HT1080 (cell line): ENCODE results near the gene FBP1. TPM values are rescaled to one million over a fixed set of nuclear protein-coding genes. Genes with fewer than 3 reads are reported as not detected.

Experiments
- DNase-seq: peaks from one replicate; pipeline ENCODE4 v3.0.0-alpha.2; 2015; ENCODE audit warnings: low read depth
- total RNA-seq: library from RNA; depleted of rRNA; stranded (reverse); fragments of >200 nt; shearing (Covaris generic); gene quantifications from 2 replicates; pipeline ENCODE4 v1.2.3, GENCODE V29; 2014

FBP1 gene
- total RNA-seq, 1 experiment from 2014 or later = not detected

DNA sequence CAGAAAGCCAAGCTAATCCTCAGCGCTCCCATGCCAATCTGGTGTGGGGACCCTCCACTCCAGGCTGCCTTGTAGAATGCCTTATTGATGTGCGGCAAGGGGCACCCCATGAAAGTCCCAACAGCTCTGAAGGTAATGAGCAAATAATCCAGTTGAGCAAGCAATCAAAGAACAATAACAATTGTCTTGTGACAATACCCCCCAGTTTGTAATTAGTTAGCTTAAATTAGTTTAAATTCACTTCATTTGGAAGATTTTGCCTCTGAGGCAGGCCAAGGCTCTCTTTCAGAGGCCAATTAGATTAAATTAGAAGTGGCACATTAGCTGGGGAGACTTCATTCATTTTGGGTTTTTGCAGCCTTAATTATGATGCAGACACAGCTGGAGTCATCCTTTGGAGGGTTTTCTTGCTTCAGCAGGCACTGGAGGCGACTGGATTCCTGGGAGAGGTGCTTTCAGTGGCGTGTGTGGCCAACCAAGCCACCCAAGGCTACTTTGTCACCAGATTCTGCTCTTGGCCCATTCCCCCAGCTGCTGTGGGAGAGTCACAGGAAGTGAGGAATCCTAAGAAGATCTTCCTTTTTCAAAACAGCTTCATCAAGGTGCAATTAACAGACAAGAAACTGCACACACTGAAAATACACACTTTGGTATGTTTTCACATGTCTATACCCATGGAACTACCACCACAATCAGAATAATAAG, 17.9 kb upstream of the FBP1 start:
- DNase-seq = no peak

DNA sequence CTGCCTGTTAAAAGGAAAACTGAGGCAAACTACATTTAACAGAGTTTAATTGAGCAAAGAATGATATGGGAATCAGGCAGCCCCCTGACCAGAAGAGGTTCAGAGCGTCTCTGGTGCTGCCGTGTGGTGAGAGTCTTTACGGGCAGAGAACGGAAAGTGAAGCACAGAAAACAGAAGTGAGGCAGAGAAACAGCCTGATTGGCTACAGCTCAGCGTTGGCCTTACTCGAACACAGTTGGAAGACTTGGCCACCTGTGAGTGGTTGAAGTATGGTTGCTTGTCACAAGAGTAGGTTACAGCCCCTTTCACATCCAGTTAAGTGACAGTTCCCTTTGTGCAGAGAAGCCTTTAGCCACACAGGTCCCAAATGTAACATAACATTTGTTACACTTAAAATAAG, 16.9 kb upstream of the FBP1 start:
- DNase-seq = peak; percentile 17

DNA sequence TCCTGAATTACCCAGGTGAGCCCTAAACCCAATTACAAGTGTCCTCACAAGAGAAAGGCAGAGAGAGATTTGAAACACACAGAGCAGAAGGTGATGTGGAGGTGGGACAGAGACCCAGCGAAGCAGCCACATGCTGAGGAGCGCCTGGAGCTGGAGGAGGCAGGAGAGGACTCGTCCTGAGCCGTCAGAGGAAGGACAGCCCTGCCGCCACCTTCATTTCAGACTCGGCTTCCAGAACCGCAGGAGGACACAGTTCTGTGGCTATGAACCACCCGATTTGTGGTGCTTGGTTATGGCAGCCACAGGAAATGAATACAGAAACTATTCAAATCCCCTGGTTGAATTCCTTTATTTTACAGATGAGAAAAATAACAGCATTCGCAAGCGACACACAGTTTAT, 16.4 kb upstream of the FBP1 start:
- no peak for DNase-seq

DNA sequence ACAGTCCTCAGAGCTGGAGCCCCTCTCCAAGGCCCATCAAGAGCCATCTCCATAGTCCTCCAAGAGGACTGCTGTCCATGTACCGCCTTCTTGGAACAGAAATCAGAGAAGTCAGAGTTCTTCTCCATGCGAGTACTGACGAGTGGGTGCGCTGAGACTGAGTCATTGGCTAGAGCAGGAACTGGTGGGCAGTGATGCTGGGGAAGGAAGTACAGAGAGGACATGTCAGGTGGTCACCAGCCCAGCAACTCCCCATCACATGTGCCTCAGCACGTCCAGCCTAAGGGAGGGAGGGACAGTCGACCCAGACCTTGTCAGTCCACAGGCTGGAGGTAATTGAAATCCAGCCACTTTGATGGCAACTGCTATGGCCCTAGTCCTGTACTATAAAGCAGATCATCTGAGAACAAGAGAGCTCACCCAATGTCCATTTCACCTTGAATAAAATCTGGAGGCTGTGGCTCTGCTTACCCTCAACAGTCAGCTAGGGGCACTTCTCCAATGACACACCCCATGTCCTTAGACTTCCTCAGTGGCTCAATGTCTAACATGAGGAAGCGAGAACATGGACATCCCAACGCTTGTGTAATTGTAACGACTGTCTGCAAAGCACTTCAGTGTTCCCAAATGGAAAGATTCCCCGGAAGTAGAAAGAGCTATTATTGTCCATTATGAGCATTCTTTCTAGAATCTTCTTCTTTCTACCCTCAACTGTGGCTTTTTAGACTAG, 15.0 kb upstream of the FBP1 start:
- DNase-seq = no peak

DNA sequence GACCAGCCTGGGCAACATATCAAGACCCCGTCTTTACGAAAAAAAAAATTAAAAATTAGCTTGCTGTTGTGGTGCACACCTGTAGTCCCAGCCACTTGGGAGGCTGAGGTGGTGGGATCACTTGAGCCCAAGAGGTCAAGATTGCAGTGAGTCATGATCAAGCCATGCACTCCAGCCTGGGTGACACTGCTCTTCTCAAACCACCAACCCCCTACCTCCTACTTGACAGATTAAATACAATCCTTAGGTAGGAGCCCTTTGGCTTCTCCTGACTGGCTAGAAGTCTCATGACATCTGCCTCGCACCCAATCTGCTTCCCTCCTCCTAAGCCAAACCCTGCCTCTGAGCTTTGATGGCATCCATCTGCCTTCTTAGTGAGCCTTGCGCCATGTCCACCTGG, 11.6 kb upstream of the FBP1 start:
- DNase-seq = peak; percentile 48

DNA sequence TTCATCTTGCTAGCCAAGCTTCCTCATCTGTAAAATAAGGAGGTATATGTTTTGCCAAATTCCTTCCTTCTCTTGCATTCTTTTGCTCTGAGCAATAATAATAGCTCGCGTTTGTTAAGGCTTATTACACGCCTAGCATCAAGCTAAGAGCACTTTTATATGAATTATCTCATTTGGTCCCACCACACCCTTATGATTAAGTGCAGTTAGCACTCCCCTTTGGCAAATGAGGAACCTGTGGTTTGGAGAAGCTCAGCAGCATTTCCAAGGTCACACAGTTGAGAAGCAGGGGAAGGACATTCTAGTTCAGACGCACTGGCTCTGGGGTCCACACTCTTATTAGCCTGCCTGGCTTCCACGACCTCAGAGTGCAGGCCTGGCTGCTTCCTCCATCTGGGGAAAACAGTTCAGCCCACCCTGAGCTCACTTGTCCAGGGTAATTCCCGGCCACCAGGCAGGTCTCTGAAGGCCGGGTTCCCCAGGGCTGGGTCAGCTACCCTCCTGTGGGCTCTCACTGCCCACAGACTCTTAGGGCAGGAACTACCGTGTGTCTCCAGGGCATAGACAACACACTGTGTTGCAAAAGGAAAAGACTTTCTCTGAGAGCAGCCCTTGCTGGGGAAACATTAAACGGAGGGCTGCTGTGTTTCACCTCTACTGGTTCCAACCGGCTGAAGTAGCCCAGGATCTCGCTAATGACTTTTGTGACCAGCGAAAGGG, 9.9 kb upstream of the FBP1 start:
- peak; percentile 82 for DNase-seq

DNA sequence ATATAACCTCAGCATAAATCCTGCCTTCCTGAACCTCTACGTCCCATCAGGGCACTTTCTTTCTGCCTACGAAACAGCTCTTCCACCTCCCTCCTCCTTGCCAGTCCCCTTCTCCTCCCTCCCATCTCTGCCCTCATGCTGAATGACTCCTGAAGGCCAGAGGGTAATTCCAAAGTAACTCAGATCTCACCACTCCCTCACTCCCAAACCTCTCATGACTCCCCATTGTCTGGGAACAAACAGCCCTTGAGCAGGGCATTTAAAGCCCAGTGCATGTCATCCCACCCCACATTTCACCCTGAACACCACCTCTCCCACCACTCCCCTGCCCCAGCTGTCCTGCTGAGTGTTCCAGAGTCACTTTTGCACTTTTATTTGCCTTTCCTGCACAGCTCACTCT, 8.9 kb upstream of the FBP1 start:
- no peak for DNase-seq

DNA sequence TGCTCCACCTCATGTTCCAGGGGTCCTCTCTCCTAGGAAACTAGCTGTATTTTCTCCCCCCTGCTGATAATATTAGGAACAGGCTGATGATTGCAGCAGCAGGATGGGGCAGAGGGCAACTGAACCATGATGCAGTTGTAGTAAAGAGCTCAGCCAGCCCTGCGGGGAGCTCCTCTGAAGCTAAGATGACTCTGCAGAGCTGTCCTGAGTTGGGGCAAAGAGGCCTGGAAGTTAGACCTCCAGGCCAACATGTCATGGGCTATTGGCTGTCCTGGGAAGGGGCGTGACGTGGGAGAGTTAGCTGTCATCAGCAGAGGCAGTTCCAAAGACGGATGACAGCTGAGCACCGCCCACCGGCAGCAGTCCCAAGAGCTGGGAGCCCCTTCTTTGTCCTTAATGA, 6.6 kb upstream of the FBP1 start:
- no peak for DNase-seq

DNA sequence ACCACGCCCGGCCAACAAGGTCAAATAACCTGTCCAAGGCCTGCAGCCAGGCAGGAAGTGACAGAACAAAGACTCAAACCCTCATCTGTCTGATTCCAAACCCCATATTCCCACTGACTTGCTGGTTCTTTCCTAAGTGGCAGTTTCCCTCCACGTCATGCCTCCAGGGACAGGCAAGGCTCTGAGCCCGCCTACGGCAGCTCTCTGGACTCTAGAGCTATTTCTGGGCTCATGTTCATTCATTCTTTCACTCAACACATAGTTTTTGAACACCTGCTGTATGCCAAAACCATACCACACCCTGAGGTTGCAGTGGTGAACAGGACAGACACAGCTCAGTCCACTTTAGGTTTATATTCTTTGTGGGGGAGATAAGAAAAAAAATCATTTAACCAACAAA, 5.2 kb upstream of the FBP1 start:
- DNase-seq = no peak

DNA sequence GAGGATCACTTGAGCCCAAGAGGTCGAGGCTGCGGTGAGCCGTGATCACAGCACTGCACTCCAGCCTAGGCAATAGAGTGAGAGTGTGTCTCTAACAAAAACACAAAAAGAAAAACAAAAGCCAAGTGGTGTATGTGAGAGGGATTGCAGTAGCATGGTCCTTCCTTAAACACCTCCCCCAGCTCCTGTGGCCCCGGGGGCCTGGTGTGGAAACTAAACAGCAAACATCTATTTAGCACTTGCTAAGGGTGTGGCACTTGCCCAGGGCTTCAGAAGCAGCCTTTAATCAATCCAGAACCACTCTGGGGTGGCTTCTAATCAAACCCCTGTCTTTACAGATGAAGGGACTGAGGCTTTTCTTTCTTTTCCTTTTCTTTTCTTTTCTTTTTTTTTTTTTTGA, 4.4 kb upstream of the FBP1 start:
- DNase-seq = no peak

DNA sequence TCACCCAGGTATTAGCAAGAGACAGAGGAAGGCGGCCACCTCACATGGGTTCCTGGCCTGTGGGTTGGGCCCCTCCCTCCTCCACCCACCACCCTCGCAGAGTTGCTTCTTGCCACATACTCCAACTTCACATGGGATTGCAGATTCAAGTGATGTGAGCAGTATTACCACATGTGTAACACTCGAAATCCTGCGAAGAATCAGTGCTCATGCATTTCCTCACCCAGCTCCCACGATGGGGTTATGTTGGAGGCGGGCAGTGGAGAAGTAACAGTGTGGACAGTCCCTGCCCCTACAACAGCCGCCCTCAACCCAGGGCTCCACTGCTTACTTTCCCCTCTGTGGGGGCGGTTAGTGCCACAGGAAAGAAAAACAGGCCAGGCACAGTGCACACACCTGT, 3.9 kb upstream of the FBP1 start:
- no peak for DNase-seq

DNA sequence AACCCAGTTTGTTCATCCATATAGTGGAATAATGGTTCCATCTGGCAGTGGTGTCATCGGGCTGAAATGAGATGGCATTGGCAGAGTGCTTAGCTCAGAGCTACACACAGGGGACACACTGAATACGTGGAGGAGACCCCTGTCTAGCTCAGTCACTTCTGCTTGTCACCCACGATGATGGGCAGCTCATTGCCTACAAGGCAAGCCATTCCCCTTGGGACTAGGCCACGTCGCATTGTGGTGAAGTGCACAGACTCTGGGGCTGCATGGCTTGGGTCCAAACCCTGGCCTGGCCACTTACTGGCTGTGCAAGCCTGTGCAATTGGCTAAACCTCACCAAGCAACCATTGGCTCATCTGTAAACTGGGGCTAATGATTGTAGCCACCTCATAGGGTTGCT, 3.2 kb upstream of the FBP1 start:
- DNase-seq = no peak

DNA sequence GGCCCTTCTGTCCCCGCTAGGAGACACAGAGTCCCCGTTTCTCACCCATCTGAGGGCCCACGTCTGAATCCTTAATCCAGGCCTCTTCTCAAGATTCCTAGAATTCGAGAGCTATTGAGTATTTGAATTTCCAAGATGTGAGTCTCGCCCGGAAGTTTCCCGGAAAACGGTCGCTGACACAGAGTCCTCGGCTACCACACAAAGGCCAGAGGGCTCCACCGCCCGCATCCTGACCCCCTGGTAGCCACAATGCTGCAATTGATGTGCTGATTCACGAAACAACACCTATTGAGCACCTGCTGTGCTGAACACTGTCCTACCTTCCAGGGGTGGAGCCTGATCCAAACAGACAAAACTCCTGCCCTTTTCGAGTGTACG, 670 bp upstream of the FBP1 start:
- no peak for DNase-seq

DNA sequence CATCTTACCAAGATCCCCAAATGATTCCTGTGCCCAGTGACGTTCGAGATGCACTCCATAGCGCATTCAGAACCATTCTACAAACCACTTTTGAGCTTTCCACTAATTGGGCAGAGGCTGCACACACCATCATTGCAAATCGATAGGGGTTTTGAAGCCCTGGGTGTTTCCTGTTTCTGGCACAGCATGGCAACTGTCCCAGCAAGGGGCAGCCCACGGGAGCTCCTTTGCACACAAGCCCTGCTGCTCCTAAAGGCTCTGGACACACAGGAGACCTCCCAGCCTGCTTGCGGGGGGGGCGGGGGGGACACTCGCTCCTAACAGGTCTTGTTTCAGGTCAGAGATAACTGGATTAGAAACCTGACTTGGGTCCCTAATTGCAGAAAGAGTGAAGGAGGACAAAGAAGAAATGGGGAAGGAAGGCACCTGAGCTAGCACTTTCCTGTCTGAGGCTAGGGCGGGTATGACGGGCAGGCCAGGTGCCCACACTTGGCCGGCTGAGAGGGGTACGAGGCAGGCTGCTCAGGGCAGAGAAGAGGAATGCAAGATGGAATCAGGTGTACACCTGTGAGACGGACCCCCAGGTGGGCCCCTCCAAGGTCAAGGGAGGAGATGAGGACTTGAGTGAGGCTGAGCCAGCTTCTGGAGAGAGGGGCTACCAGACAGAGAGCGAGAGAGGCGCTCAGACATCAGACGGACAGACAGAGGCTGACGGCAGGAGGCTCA, 820 bp downstream of the FBP1 start:
- DNase-seq = no peak

DNA sequence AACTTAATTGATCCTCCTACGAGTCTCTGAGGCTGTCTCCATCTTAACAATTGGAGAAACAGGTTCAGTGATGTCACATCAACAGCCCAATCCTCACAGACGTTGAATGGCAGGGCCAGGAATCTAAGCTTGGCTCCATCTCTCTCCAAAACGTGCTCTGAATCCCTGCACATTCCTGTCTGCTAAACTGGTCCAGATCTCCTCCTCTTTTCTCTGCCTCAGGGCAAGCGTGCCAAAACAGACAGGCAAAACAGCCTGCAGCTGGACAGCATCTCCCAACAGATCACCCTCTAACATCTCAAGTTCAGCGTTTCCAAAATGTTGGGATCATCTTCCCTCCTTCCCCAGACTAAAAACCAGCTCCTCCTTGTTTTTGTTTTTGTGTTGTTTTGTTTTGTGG, 6.6 kb downstream of the FBP1 start:
- DNase-seq = no peak

DNA sequence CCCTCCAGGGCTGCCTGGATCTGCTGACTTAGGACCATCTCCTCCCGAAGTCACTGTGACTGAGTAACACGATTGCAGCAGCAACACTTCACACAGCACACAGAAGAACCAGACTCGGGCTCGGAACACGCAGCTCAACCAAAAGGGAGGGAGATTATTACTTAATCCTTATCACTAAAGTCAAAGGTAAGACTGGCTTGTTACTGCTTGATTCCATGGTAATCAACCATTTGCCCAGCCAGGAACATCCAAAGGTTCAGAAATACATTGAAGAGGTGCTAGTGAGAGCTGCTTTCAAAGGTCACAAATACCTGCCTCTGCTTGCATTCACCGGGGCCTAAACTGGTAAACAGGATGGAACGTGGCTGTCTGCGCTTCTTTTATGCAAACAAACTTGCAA, 7.7 kb downstream of the FBP1 start:
- no peak for DNase-seq

DNA sequence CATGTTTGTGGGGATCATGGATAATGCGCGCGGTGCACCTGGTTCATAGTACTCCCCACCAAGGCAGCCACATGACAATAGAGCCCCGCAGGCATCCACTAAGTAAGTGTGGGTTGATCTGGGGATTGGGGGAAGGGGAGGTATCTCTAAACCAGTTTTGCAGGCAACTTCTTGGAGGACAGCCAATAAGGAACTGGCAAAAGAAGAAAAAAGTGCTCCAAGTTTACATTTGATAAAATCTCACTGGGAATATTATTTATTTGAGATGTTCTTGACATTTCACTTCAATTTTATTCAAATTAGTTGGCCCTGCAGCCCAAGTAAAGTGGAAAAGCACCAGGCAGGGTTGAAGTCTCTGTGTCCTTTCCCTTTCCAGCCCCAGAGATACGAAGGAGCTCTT, 8.5 kb downstream of the FBP1 start:
- no peak for DNase-seq

DNA sequence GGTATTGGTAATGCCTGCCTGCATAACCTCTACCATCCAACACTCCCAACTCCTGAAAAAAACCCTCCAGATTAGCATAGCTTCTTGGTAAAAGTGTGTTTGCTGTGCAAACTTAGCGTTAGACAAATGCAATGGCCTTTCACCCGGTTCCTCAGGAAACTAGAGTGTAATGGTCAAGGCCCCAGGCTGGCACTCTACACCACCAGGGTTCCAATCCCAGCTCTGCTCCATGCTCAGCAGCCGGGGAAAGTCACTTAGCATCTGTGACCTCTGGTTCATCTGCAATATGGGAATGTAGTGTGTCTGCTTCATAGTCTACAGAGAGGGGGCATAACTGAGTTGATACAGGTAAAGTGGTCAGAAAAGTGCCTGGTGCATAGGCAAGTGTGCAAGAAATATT, 9.0 kb downstream of the FBP1 start:
- DNase-seq = no peak

DNA sequence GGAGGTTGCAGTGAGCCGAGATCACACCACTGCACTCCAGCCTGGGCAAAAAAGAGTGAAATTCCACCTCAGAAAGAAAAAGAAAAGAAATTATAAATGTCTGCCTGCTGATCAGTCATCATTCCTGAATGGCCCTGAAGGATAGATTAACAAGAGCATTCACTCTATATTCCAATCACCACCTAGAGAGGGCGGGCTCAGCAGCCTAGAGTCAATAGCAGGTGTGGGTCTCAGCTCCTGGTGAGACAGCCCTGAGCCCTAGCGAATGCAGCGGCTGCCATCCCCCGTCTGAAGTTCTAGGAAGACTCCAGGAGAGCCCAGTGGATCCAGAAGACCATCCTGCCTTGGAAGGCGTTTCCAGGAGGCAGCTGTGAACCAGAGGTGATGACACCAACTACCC, 12.0 kb downstream of the FBP1 start:
- no peak for DNase-seq

DNA sequence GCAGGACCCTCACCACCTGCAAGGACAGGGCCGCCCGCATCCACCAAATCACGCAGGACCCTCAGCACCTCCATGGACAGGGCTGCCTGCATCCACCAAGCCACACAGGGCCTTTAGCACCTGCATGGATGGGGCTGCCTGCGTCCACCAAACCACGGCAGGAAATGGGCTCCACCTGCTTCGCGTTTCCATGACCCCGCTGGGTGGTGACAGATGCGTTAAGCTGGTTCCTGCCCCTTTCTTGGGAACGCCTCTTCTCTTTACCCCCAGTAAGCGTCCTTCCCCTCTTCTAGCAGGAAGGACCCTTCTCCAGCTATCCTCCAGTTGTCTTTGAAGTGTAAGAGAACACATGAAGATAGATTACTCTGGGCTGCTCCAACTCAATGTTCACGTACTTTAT, 13.5 kb downstream of the FBP1 start:
- DNase-seq = no peak

DNA sequence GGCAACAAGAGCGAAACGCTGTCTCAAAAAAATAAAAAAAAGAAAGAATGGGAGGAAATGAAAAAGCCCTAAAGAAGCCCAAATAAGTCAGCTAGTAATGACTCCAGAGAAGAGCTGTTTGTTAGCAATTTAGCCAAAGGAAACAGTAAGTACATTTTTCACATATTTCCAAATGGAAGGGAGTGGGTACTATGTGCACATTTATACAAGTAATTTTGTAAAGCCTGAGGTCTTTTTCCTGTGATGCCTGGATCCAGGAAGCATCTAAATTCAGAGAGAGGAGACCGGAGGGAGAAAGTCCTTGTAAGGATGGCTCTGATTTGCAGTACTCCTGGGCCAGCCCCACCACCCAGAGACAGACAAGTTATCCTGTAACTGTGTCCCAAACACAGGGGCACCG, 14.7 kb downstream of the FBP1 start:
- DNase-seq = no peak

DNA sequence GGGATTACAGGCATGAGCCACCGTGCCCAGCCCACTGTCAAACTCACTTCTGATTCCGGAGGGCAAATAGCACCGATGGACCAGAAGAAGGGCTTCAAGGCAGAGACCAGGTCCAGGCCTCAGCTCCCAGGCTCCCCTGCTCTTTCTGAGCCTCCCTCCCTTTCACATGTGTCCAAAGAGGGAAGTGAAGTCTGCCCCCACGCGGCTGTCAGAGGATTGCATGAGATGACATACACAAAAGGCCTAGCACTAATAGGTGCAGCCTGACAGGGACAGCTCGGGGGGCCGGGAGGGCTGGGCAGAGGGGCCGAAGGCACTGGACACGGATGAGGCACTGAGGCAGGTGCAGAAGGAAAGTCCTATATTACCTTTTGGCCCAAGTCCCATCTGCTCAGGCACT, 16.1 kb downstream of the FBP1 start:
- DNase-seq = peak; percentile 34
